GM21423 (cell line): ENCODE results near the gene ITGB5.
A peak's percentile ranks its signal among the peaks of the same experiment; 100 is the strongest.
"Not testable (repeated sequence)": the region's sequence is repeated elsewhere in the genome, so short reads cannot be mapped to it uniquely, and the experiment has no call there.

Source experiments
- ATAC-seq: cut with Tn5 transposase; IDR thresholded peaks from one replicate; pipeline ENCODE4 v1.9.1; 2021; ENCODE audit warnings: mild to moderate bottlenecking, moderate library complexity; ENCODE audit not compliant: unreplicated experiment

ITGB5 gene

GRCh38 chr3:124759666-124760401 is 127.3 kb downstream of the ITGB5 start:
- no peak for ATAC-seq

GRCh38 chr3:124758851-124759635 is 128.1 kb downstream of the ITGB5 start:
- ATAC-seq, result no peak

GRCh38 chr3:124757926-124758325 is 129.2 kb downstream of the ITGB5 start:
- ATAC-seq, result not testable (repeated sequence)

GRCh38 chr3:124752051-124752450 is 135.1 kb downstream of the ITGB5 start:
- ATAC-seq, result no peak

- ATAC-seq, result no peak
Measured at GRCh38 chr3:124751501-124751900, 135.7 kb downstream of the ITGB5 start.

- not testable (repeated sequence) for ATAC-seq
Measured at GRCh38 chr3:124749877-124750276, 137.3 kb downstream of the ITGB5 start.

GRCh38 chr3:124748560-124749198 is 138.5 kb downstream of the ITGB5 start:
- ATAC-seq, result no peak

GRCh38 chr3:124747111-124747981 is 139.8 kb downstream of the ITGB5 start:
- no peak for ATAC-seq

- ATAC-seq, result no peak
Measured at GRCh38 chr3:124745756-124746155, 141.4 kb downstream of the ITGB5 start.

- ATAC-seq, result no peak
Measured at GRCh38 chr3:124741027-124741426, 146.1 kb downstream of the ITGB5 start.

- ATAC-seq, result no peak
Measured at GRCh38 chr3:124731760-124732159, 155.4 kb downstream of the ITGB5 start.

GRCh38 chr3:124730941-124731297 is 156.2 kb downstream of the ITGB5 start:
- no peak for ATAC-seq

GRCh38 chr3:124730129-124730940 is 156.8 kb downstream of the ITGB5 start, which contains the start of gene UMPS:
UMPS (plus strand) TSS chr3:124730452; CDS start chr3:124730472, 20 bp downstream.
- ATAC-seq, result peak; percentile 99

GRCh38 chr3:124722589-124722988 is 164.6 kb downstream of the ITGB5 start:
- no peak for ATAC-seq

- ATAC-seq, result no peak
Measured at GRCh38 chr3:124714223-124714853, 172.8 kb downstream of the ITGB5 start.
